Erythroblast (primary cell): ENCODE results near the gene TMC1.

ENCODE experiments used
- DNase-seq, 2 experiments: peaks; one replicate each; lab custom pipeline; 2025; lab: John Stamatoyannopoulos, UW
- GATA1 ChIP-seq: IDR thresholded peaks from 2 replicates; pipeline ENCODE4 v1.6.1; 2011; ENCODE audit warnings: low read depth, mild to moderate bottlenecking, control low read depth, low read length, moderate library complexity
- POLR2A ChIP-seq: IDR thresholded peaks from 2 replicates; pipeline ENCODE4 v1.6.1; 2011; ENCODE audit warnings: mild to moderate bottlenecking, low read length

The TMC1 gene

DNA sequence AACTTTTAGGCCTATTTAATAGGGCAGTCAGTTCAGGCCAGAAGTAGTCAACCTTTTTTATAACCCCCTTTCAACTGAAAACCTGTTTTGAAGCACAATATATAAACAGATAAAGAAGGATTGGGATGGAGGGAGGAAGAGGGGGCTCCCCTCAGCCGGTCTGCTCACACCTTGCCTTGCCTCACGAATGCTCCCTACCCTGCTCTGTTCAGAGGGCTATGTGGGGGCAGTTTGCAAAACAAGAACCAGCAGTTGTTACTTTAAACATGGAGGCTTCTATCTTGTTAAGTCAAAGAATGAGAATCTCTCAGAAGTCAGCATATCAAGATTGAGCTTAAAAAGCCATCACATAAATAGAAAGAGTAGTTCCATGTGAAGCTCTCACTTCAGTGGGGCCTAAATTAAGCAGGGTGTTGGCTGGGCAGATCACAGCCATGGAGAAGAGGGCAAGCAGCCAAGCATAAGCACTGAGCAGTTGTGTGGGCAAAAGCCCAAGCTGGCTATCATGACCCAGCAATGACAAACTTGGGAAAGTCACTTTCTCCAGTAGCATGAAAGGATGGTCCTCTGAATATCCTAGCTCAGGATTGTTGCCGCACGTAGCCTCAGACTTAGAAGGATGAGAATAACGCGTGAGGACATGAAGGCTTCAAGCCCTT, 360.8 kb downstream of the TMC1 start:
- DNase-seq, result peak in 1 of 2 experiments; percentile 4
- TF ChIP-seq GATA1 (no peak), POLR2A (no peak)

DNA sequence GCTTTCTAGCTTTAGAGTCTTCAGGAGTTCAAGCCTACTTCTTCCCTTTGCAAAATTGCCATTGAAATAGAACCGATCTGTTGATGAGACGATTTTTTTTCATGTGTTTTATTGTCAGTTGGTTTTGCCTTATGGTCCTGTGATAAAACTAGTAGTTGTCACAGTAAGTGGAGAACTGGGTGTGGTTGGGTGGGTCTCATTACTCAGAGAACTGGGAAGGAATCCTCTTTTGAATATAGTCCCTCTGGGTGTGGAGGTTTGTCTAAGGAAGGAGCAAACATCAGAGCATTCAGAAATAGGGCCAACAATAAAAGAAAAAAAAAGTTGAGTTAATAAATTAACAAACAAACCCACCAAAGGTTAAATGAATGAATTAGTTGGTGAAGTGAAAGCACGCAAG, 362.5 kb downstream of the TMC1 start:
- no peak for DNase-seq

DNA sequence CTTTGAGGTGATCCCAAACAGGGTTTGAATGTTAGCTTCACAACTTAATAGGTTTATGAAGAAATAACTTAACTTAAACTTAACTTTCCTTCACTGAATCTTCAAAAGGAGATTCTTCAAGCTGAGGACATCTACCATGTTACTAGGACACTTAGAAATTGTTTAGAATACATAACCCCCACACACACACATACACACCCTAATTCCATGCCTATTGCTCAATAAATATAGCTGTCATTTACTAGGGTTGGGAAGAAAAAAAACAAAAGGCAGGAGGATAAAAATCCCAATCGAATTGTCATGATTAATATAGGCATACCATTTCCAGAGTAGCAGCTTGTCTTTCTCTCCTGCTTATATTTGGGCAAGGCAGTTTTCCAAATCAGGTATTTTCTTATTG, 363.1 kb downstream of the TMC1 start:
- DNase-seq, result no peak
- TF ChIP-seq GATA1 (no peak), POLR2A (no peak)

More for the DNA sequence above, 362.5 kb downstream of the TMC1 start:
- TF ChIP-seq GATA1, result no peak
- TF ChIP-seq POLR2A, result no peak
